Thymus (tissue), 11 donors: ENCODE data around the gene TRAF5. TPM values are rescaled to one million over a fixed set of nuclear protein-coding genes. Genes with fewer than 3 reads are reported as not detected.

Experiments used
- DNase-seq, 9 donors: peaks; one replicate each; pipeline ENCODE4 v3.0.0-alpha.2; 2013; ENCODE audit warnings: low spot score in 9 of 9, low read depth in 6 of 9, missing footprints in 1 of 9
- H3K27ac ChIP-seq, 2 donors: one replicate each; pipeline ENCODE4 v1.5.1; 2013; ENCODE audit warnings: control low read depth in 1 of 2, low read depth in 1 of 2, low read length in 1 of 2, mild to moderate bottlenecking in 1 of 2, moderate library complexity in 1 of 2
- H3K27me3 ChIP-seq, 2 donors: one replicate each; pipeline ENCODE4 v1.5.1; 2013; ENCODE audit warnings: low read length in 1 of 2; ENCODE audit not compliant: control insufficient read depth in 2 of 2, insufficient read depth in 1 of 2
- H3K36me3 ChIP-seq, 2 donors: one replicate each; pipeline ENCODE4 v1.5.1; 2013; ENCODE audit warnings: low read length in 1 of 2, mild to moderate bottlenecking in 1 of 2, moderate library complexity in 1 of 2; ENCODE audit not compliant: control insufficient read depth in 2 of 2, insufficient read depth in 2 of 2
- H3K4me1 ChIP-seq, 2 donors: one replicate each; pipeline ENCODE4 v1.5.1; 2013; ENCODE audit warnings: low read length in 2 of 2; ENCODE audit not compliant: control insufficient read depth in 2 of 2, insufficient read depth in 2 of 2
- H3K4me3 ChIP-seq, 2 donors: one replicate each; pipeline ENCODE4 v1.5.1; 2013; ENCODE audit warnings: low read length in 2 of 2, control low read depth in 1 of 2, mild to moderate bottlenecking in 1 of 2
- H3K9me3 ChIP-seq, 2 donors: one replicate each; pipeline ENCODE4 v1.5.1; 2013; ENCODE audit warnings: low read length in 1 of 2, mild to moderate bottlenecking in 1 of 2; ENCODE audit not compliant: control insufficient read depth in 2 of 2, insufficient read depth in 1 of 2
- WGBS: extraction: QIAGEN DNeasy Blood & Tissue Kit; methylation state at CpG from one replicate; pipeline ENCODE4 v1.1.7; 2013; 5-methylcytosine and 5-hydroxymethylcytosine counted together
- polyA plus RNA-seq: library from polyadenylated mRNA; stranded (reverse); fragments of 200-250 nt; gene quantifications from one replicate; pipeline ENCODE4 v1.2.3, GENCODE V29; 2013
- total RNA-seq: library from RNA; stranded (reverse); fragments of 120-200 nt; gene quantifications from one replicate; pipeline ENCODE4 v1.2.4, GENCODE V29; 2013
- donor health status: healthy.

TRAF5 gene
- total and polyA plus RNA-seq, 2 donors, result 17.0 to 47.6 TPM

GRCh38 chr1:211356723-211357407, 30.2 kb downstream of the TRAF5 start:
- WGBS, result 88% methylated on average over 5 of the region's 5 CpGs
- no peak for DNase-seq
- Histone ChIP-seq H3K4me3 (no peak overlapping the region), H3K27ac (peak overlapping the region in 1 of 2 donors; percentile 31), H3K27me3 (no peaks in the 10 kb centered on the region), H3K9me3 (peaks cover 1 to 6% of the 10 kb centered on the region in 2 donors), H3K4me1 (peaks cover 19 to 23% of the 10 kb centered on the region in 2 donors), H3K36me3 (peaks cover 17 to 49% of the 10 kb centered on the region in 2 donors)

- Histone ChIP-seq H3K36me3 (peaks cover 15 to 49% of the 10 kb centered on the region in 2 donors), H3K4me1 (peaks cover 7 to 9% of the 10 kb centered on the region in 2 donors), H3K9me3 (no peaks in the 10 kb centered on the region), H3K4me3 (no peak overlapping the region), H3K27ac (no peak overlapping the region), H3K27me3 (no peaks in the 10 kb centered on the region)
- DNase-seq, result no peak
- WGBS, result 98% methylated on average over 1 of the region's 1 CpG
Measured at GRCh38 chr1:211358685-211359084, 32.1 kb downstream of the TRAF5 start.

- no peaks in the 10 kb centered on the region for H3K9me3 ChIP-seq
- WGBS, result 91% methylated on average over 3 of the region's 3 CpGs
- no peaks in the 10 kb centered on the region for H3K4me1 ChIP-seq
- no peak overlapping the region for H3K4me3 ChIP-seq
- H3K36me3 ChIP-seq, result peaks cover 15 to 43% of the 10 kb centered on the region in 2 donors
- no peaks in the 10 kb centered on the region for H3K27me3 ChIP-seq
- H3K27ac ChIP-seq, result no peak overlapping the region
- DNase-seq, result no peak
Measured at GRCh38 chr1:211359876-211360275, 33.2 kb downstream of the TRAF5 start.

DNA sequence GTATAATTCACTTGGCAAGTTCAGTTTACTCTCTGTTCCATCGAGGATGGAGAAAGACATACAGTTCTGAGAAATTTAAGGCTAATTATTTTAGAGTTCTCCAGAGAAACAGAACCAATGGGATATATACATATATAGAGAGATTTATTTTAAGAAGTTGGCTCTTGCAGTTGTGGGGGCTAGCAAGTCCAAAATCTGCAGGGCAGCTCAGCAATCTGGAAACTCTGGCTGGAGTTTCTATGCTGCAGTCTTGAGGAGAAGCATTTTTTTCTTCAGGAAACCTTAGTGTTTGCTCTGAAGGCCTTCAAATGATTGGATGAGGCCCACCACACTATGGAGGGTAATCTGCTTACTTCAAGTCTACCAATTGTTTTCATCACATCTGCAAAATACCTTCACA, 34.6 kb downstream of the TRAF5 start:
- peaks cover 17 to 56% of the 10 kb centered on the region in 2 donors for H3K36me3 ChIP-seq

GRCh38 chr1:211369640-211370039, 43.0 kb downstream of the TRAF5 start:
- peaks cover 18 to 58% of the 10 kb centered on the region in 2 donors for H3K36me3 ChIP-seq

More for the DNA sequence above, 34.6 kb downstream of the TRAF5 start:
- Histone ChIP-seq H3K4me1 (no peaks in the 10 kb centered on the region), H3K27me3 (no peaks in the 10 kb centered on the region), H3K4me3 (no peak overlapping the region), H3K27ac (no peak overlapping the region), H3K9me3 (no peaks in the 10 kb centered on the region)
- WGBS, result 98% methylated on average over 1 of the region's 1 CpG
- no peak for DNase-seq

GRCh38 chr1:211370669-211371068, 44.0 kb downstream of the TRAF5 start:
- peaks cover 22 to 54% of the 10 kb centered on the region in 2 donors for H3K36me3 ChIP-seq
- no peak overlapping the region for H3K4me3 ChIP-seq
- H3K27me3 ChIP-seq, result no peaks in the 10 kb centered on the region
- H3K9me3 ChIP-seq, result no peaks in the 10 kb centered on the region
- no peak for DNase-seq
- H3K4me1 ChIP-seq, result no peaks in the 10 kb centered on the region
- WGBS, result 96% methylated on average over 2 of the region's 2 CpGs
- H3K27ac ChIP-seq, result no peak overlapping the region

More at GRCh38 chr1:211369640-211370039, 43.0 kb downstream of the TRAF5 start:
- no peak overlapping the region for H3K4me3 ChIP-seq
- H3K9me3 ChIP-seq, result no peaks in the 10 kb centered on the region
- no peak overlapping the region for H3K27ac ChIP-seq
- H3K4me1 ChIP-seq, result no peaks in the 10 kb centered on the region
- H3K27me3 ChIP-seq, result no peaks in the 10 kb centered on the region
- DNase-seq, result no peak
- 97% methylated on average over 9 of the region's 9 CpGs for WGBS

- no peak for DNase-seq
- 98% methylated on average over 1 of the region's 1 CpG for WGBS
- Histone ChIP-seq H3K36me3 (peaks cover 21 to 51% of the 10 kb centered on the region in 2 donors), H3K27ac (no peak overlapping the region), H3K4me3 (no peak overlapping the region), H3K27me3 (no peaks in the 10 kb centered on the region), H3K4me1 (no peaks in the 10 kb centered on the region), H3K9me3 (no peaks in the 10 kb centered on the region)
Measured at GRCh38 chr1:211371406-211372105, 44.9 kb downstream of the TRAF5 start.

DNA sequence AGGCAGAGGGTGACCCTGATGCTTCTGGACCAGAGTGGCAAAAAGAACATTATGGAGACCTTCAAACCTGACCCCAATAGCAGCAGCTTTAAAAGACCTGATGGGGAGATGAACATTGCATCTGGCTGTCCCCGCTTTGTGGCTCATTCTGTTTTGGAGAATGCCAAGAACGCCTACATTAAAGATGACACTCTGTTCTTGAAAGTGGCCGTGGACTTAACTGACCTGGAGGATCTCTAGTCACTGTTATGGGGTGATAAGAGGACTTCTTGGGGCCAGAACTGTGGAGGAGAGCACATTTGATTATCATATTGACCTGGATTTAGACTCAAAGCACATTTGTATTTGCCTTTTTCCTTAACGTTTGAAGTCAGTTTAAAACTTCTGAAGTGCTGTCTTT, 45.8 kb downstream of the TRAF5 start:
- no peaks in the 10 kb centered on the region for H3K27me3 ChIP-seq
- peaks cover 15 to 43% of the 10 kb centered on the region in 2 donors for H3K36me3 ChIP-seq
- over 99% methylated on average over 4 of the region's 4 CpGs for WGBS
- H3K27ac ChIP-seq, result no peak overlapping the region
- no peak for DNase-seq
- H3K4me3 ChIP-seq, result no peak overlapping the region
- no peaks in the 10 kb centered on the region for H3K4me1 ChIP-seq
- no peaks in the 10 kb centered on the region for H3K9me3 ChIP-seq

- H3K27ac ChIP-seq, result no peak overlapping the region
- H3K4me3 ChIP-seq, result no peak overlapping the region
- no peaks in the 10 kb centered on the region for H3K27me3 ChIP-seq
- DNase-seq, result no peak
- no peaks in the 10 kb centered on the region for H3K4me1 ChIP-seq
- WGBS, result 97% methylated on average over 5 of the region's 5 CpGs
- no peaks in the 10 kb centered on the region for H3K9me3 ChIP-seq
- peaks cover 13 to 35% of the 10 kb centered on the region in 2 donors for H3K36me3 ChIP-seq
Measured at GRCh38 chr1:211375146-211375818, 48.6 kb downstream of the TRAF5 start.
